Fibroblast of skin of left quadriceps (primary cell): ENCODE results near the gene DMD.
"Not testable (repeated sequence)": the region's sequence is repeated elsewhere in the genome, so short reads cannot be mapped to it uniquely, and the experiment has no call there.

Experiments
- DNase-seq, 2 experiments: peaks; one replicate each; pipeline ENCODE4 v3.0.0-alpha.2; 2013; ENCODE audit warnings: low read depth in 2 of 2

The DMD gene

DNA sequence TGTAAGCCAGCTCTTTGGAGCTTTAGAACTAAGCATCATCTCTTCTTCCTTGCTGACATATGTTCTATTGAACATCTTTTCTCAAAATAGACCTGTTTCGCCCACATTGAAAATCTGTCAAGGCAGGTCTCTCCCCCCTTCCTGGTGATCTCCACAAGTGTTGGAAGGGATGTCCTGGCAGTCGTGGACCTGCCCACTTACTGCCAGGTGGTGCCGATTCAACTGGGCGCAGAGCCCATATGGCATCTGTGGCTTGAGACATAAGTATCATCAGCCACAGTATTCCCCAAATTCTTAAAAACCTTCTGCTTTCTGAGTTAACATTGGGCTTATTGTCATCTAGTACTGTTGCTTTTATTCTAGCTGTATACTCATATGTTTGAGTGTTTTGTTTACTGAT is 1170.2 kb downstream of the DMD start:
- no peak for DNase-seq

DNA sequence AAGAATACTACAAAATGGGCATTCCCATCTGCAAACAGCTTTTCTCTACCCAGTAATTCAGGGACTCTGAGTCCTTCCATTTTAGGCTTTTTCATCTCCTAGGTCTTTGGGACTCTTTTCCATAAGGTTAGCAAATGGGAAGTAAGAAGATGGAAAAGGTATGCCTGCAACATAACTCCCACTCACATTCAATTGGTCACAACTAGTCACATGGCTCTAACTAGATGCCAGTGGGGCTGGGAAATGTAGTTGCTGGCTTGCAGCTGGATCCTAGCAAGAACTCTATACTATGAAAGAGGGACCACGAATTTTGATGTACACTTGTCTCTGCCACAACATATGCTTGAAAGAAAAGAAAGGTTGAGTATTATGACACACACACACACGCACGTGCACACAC is 1184.6 kb downstream of the DMD start:
- DNase-seq: no peak

DNA sequence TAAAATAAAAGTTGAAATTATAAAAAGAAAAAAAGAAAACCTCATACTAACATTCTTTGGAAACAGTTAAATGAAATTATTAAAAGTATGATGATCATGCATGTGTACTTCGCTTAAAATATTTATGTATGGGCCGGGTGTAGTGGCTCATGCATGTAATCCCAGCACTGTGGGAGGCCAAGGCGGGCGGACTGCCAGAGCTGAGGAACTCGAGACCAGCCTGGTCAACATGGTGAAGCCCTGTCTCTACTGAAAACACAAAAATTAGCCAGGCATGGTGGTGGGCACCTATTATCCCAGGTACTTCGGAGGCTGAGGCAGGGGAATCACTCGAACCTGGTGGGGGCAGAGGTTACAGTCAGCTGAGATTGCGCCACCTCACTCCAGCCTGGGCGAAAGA is 1187.3 kb downstream of the DMD start:
- no peak for DNase-seq

DNA sequence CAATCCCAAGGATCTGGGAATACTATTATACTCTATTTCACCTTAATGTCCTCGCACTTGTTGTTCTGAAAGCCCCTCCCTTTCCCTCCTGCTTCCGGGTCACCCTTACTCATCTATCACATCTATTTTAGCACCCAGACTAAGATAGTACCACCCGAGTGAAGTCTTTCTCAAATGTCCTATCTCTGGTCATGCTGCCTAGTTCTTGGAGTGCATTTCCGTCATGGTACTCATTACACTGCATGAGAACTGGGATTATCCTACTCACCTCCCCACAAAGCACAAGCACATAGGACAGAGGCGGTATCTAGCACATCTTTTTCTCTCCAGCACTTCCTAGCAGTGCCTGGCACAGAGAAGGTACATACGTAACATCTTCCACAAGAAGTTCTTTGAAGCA is 1195.2 kb downstream of the DMD start:
- no peak for DNase-seq

DNA sequence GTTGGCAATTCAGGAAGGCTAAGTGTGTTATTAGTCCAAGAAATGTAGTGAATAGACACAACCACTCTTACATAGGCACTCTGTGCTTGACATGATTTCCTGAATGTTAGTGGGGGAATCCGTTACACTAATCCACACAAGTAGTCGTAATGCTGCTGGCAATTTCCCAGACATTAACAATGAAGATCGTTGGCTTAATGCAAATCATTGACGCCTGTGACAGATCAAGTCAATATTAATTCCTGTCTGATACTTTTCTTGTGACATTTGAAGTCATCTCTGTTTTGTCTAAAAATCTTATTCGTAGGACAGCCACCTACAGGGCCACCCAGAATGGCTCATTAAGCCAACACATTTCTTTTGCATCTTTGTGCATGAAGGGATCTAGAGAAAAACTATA is 1200.4 kb downstream of the DMD start:
- no peak for DNase-seq

DNA sequence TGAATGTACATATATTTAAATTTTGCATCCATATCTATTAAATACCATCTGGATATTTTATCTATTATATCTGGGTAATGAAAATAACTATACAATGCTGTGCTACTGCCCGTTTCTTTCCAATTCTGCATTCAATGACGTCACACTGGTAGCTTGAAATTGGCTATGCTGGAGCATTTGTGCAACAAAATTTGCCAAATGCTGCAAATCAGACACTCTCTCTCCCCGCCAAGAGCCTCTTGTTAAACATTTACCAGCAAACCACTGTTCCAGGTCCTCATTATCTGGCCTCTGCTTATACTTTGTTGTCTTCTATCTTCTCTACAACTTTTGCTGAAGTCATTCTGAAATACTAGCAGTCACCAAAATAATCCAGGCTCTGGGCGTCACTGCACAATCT is 1201.1 kb downstream of the DMD start:
- DNase-seq: no peak

DNA sequence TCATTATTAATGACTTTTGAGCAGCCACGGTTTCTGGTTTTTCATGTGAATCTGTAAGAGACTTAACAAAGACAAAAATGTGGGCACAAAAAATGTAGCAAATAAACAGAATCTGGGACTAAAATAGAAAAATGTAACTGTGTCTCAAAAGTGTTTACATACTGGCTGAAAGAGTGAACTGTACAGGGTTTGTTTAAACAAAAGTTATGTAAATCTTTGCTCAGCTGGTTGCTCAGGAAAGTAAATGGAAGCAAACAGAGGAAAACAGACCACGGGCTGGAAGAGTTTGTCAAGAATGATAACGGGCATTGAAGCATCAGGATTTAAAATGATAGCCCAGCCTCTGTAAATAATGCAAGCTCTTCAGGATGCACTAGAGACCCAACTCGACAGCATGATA is 1217.7 kb downstream of the DMD start:
- no peak for DNase-seq

DNA sequence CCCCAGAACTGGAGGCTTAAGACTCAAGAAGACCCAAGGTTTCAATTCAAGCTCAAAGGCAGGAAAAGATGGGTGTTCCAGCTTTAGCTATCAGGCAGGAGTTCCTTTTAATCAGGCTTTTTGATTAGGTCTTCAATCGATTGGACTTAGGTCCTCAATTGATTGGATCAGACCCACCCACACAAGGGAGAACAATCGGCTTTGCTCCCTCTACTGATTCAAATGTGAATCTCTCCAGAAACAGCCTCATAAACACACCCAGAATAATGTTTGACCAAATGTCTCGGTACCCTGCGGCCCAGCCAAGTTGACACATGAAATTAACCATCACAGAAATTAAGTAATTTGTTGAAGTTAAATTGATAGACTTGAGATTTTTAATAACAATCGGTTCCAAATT is 1222.4 kb downstream of the DMD start:
- DNase-seq: no peak

DNA sequence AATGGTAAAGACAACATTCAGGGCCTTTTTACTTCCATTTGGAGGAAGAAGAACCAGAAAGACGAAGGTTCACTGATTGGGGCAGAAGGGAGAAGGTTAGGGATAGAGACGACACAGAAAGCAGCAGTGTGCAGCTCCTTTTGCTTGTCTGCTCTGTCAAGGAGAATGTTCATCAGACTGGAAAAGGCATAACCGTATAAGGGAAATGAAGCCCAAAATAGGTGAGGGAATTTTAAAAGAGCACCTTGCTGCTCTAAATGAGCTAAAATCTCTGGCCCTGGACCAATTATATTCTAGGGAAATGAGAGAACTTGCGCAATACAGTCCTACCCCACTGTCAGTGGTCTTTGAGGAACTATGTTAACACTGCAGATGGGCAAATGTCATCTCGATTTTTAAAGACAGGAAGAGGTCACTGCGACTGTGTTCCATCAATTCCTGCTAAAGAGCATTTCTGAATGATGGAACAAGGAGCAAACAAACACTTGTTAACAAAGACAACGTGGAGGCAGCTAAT is 1229.7 kb downstream of the DMD start:
- DNase-seq: no peak

DNA sequence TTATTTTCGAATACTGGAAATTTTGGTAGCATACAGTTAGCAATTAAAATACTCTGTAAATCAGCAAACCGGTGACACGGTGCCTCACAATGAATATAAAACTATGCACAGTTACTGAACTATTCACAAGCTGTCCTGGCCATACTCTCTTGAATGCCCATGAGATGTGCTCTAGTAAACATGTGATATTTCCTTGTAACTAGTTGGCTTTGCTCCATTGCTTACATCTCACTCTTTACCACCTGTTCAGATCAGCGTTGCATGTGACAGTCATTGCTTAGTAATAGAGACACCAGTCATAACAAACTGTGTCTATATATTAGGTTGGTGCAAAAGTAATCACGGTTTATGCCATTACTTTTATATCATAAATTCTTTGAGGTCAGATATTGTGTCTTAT is 1241.6 kb downstream of the DMD start:
- no peak for DNase-seq

DNA sequence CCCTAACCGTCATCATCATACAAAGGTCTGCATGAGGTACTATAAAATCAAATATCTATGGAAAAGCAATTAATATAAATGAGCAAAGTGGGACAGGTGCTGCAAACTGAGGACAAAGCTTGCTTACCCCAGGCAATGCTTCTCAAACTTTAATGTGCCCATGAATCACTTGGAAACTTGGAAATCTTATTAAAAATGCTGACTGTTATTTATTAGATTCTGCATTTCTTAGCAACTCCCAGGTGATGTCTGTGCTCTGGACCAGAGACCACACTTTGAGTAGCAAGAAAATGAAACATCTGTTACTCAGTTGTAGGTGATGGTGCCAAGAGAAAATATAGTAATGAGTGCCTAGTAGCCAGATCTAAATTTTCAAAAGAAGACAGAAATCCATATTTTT is 1249.1 kb downstream of the DMD start:
- DNase-seq: no peak

DNA sequence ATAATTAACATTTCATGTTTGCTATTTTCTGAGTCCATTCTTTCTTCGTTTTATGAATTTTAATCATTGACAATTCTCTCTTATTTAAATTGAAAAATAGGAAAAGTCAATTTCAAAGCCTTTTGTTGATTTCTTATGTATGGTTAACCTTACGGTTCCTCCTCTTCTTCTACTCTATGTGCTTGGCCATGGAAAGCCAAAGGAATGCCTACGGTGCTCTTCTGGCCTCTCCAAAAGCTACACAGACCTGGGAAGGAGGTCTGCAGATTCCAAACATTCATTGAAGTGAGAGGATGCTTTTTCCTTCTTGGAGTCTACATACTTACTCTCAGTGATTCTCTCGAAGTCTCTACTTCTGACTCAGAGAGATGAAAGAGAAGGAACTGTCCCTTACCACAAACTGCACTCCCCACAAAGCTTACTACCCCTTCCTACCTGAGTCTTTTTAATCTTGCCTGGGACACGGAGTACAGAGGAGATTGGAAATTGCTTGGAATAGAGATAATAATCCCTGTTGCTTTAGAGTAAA is 1276.4 kb downstream of the DMD start:
- DNase-seq: no peak

DNA sequence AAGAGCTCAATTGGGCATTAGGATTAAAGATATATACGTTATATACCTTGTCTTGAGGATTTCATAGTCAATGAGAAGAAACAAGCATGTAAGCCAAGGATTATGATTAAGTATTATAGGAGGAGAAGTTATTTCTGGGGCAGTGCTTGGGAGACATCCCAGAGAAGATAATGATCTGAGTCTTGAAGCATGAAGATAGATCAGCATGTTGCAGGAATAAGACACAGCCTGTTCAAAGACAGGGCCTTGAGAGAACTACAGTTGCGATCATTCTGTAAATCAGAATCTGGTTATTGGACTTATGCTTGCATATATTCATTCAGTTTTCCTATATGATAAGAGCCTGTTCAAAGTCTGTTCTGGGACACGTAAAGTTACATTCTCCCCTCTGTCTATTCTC is 1277.3 kb downstream of the DMD start:
- no peak for DNase-seq

DNA sequence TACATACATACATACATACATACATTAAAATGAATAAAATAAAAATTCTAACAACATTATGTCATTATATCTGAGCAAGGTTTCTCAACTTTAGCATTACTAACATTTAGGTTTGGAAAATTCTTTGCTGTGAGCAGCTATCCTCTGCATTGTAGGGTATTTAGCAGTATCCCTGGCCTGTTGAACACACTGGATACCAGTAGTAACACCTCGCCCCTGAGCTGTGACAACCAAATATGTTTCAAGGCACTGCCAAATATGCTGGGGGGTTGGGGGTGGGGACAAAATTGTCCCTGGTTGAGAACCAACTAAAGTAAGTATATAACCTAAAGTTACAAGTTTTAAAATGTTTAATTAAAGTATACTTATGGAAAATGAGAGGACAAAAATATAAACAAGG is 1278.6 kb downstream of the DMD start:
- DNase-seq: no peak

DNA sequence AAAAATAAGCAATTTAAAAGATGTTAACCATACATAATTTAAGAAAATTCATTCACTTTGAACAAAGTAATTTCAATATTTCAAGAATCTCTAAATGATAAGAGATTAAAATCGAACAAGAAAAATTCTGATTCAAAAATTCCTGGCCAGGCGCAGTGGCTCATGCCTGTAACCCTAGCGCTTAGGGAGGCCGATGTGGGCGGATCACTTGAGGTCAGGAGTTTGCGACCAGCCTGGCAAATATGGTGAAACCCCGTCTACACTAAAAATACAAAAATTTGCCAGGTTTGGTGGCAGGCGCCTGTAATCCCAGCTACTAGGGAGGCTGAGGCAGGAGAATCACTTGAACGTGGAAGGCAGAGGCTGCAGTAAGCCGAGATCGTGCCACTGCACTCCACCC is 1279.0 kb downstream of the DMD start:
- not testable (repeated sequence) for DNase-seq

DNA sequence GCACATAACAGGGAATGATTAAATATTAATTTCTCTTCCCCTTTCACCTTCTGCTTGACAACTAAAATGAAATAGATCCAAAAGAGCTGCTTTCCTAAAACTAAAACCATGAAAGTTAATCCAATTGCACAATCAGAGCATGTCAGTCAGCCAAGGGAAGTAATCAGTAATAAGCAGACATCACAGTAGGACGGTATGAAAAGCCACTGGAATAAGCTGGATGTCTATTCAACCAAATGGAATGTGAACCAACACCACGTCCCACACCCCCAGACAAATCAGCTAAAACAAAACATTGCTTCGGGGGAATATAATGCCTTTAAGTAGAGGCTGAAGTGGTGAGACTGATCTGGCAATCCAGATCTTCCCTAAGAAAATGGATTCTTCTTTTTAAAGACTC is 1280.1 kb downstream of the DMD start:
- DNase-seq: peak; percentile 57 to 60

DNA sequence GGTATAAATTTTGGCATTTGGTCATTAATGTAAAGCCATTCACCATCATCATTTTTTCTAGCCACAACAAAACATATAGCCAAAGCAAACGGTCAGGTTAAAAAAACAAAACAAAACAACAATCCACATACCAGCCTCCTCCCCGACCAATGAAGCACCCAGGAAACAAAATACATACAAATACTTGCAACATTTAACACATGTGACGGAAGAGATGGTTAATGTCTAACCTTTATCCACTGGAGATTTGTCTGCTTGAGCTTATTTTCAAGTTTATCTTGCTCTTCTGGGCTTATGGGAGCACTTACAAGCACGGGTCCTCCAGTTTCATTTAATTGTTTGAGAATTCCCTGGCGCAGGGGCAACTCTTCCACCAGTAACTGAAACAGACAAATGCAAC is 1282.0 kb downstream of the DMD start:
- no peak for DNase-seq

DNA sequence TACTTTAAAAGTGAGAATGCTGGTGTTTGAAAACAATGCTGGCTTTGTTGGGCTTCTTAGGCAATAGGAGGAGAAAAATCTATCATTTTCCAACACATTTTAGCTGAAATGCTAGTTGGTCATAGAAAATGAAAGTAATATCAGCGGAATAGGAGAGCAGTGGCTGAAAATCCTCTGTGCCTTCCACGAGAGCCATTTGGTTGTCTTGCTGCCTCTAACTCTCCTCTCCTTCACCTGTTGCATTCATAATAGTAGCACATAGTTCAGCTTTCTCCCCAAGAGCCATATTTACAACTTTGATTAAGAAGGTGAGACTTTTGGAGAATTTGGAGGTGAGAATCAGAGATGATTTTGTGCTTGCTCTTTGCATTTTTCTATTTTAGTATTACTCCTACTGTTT is 1290.1 kb downstream of the DMD start:
- DNase-seq: no peak

DNA sequence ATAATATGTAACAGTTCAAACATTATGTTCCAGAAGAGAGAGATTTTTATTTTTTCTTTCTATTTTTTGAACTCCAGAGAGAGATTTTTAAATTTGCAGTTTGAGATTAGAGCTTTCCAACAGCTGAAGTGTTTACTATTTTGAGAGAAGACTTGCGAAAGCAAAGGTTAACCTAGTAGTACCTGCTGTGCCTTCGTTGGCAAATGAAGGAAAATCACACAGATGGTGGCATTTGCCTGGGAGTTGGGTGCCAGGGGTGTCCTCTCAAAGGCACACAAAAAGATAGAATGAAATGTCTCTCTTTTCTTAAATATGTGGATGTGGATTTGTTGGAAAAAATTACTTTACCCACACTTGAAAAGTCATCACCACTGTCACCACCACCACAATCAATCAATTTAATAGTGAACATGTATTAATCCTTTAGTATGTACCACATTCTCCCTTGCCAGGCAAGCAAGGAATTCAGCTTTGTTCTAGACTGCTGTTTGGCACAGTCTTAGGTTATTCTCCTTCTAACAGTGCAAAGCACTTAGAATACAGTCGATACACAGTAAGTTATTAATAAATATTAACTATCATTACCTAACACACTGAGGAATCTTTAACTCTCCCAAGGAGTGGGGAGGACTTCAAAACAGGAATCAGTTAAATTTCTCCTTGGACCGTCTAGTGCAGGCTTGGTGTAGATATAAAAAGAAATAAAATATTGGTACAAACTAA is 1301.3 kb downstream of the DMD start:
- DNase-seq: no peak

DNA sequence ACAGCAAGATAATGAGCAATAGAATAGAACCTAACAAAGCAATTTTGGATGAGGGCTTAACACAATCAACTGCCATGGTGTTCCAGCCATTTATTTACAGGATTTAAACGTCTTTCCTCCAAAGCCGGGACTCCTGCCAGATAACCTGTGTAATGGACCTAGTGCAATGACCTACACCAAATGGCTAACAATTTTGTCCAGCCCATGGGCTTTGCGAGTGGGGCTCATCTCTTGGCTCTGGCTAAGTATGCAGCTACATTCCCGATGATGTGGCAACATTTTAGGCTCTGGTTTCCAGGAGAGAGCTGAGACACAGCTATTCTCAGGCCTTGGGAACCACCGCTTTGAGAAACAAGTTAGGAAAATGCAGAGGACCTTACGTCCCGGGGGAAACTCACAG is 1317.2 kb downstream of the DMD start:
- no peak for DNase-seq

DNA sequence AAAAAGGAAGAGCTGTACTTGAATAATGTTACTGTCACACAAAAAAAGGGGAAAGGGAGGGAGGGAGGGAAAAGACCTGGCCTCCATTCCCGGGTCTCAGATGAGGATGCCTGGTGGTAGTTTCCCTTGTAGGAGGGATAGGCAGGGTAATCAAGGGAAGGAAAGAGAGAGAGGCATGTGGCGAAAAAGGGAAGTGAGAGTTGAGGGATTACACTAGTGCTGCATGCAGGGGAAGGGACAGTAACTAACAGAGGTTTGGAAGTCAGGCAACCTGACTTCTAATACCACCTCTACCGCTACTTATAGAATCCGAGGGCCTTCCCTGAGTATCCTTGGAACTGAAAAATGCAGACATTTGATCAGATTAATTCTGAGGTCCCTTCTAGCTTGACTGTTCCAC is 1317.8 kb downstream of the DMD start:
- no peak for DNase-seq

DNA sequence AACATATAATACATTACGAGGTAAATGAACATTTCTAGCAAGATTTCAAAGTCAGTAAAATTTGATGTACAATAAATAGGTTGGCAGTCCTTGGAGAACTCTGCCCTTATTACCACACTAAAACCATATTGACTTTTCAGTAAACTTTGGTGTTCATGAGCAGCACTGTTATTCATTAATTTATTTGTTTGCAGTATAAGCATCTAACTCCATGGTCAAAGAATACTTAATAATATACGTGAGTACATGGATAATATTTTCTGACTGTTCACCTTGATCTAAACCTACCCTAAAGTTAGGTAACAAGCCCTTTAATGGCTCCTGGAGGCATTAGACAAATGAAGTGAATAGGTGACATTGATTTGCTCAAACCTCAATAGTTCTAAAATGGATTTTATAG is 1322.3 kb downstream of the DMD start:
- no peak for DNase-seq

DNA sequence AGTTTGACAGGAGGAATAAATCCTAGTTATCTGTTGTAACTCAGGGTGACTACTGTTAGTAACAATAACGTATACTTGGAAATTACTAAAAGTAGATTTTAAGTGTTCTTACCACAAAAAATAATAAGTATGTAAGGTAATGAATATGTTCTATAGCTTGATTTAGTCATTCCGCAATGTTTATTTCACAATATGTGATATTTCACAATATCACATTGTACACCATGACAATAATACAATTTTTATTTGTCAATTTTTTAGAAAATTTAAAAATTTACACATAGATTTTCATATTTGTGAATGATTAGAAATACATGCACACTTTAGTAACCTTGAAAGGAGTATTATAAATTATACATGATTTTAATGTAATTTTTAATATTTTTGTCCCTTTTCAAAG is 1326.8 kb downstream of the DMD start:
- no peak for DNase-seq

DNA sequence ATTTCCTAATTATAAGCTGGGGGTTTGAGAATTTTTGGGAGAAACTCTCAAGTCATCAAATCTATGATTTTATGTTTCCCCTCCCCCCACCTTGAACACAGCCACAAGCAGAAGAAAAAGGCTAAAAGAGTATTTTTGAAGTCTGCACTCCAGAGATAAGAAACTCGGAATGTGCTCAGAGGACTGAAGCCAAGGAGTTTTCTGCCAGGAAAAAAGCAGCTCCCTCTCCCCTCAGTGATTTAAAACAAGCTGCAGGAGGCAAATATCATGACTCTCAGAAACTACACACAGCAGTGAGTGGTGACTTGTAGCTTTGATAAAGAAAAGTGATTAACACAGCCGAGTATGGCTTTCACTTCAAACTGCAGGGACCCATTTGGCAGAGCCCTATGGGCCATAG is 1339.3 kb downstream of the DMD start:
- no peak for DNase-seq
